HEK293T (cell line): ENCODE data around the gene EPHB3.

Experiments used
- ARNT ChIP-seq: fragments of 450-650 bp; IDR thresholded peaks from 2 replicates; pipeline ENCODE4 v1.6.1; 2017; ENCODE audit warnings: mild to moderate bottlenecking
- FOXA1 ChIP-seq: fragments of 450-650 bp; IDR thresholded peaks from 2 replicates; pipeline ENCODE4 v1.6.1; 2016; ENCODE audit warnings: mild to moderate bottlenecking
- FOXK2 ChIP-seq: fragments of 450-650 bp; IDR thresholded peaks from 2 replicates; pipeline ENCODE4 v1.6.1; 2016; ENCODE audit warnings: mild to moderate bottlenecking
- FOXM1 ChIP-seq: fragments of 450-650 bp; IDR thresholded peaks from 2 replicates; pipeline ENCODE4 v1.6.1; 2017; ENCODE audit warnings: mild to moderate bottlenecking, borderline replicate concordance
- L3MBTL2 ChIP-seq: fragments of 450-650 bp; conservative IDR thresholded peaks from 2 replicates; pipeline ENCODE4 v1.6.1; 2016; ENCODE audit warnings: mild to moderate bottlenecking
- LEF1 ChIP-seq: fragments of 450-650 bp; IDR thresholded peaks from 2 replicates; pipeline ENCODE4 v1.6.1; 2017; ENCODE audit warnings: mild to moderate bottlenecking, borderline replicate concordance
- PKNOX1 ChIP-seq: fragments of 450-650 bp; IDR thresholded peaks from 2 replicates; pipeline ENCODE4 v1.6.1; 2016
- SP1 ChIP-seq: fragments of 450-650 bp; IDR thresholded peaks from 2 replicates; pipeline ENCODE4 v1.6.1; 2017
- TARDBP ChIP-seq: fragments of 450-650 bp; IDR thresholded peaks from 2 replicates; pipeline ENCODE4 v1.6.1; 2016
- ZNF384 ChIP-seq: fragments of 450-650 bp; IDR thresholded peaks from 2 replicates; pipeline ENCODE4 v1.6.1; 2016

- no peak for TF ChIP-seq FOXA1
- no peak for TF ChIP-seq FOXM1
- no peak for TF ChIP-seq SP1
- no peak for TF ChIP-seq PKNOX1
- TF ChIP-seq FOXK2, result no peak
- TF ChIP-seq TARDBP, result no peak
- TF ChIP-seq ARNT, result no peak
- no peak for TF ChIP-seq ZNF384
- TF ChIP-seq LEF1, result no peak
- TF ChIP-seq L3MBTL2, result no peak
Measured at GRCh38 chr3:184531626-184532280, 29.8 kb upstream of the EPHB3 start.
